NCI-H1930 (cell line): ENCODE results near the gene PLXNB1.

Source experiments
- DNase-seq, 2 experiments: peaks; one replicate each; lab custom pipeline; 2025; lab: John Stamatoyannopoulos, UW

The PLXNB1 gene

GRCh38 chr3:48370333-48370713, 59.6 kb downstream of the PLXNB1 start:
- no peak for DNase-seq

DNA sequence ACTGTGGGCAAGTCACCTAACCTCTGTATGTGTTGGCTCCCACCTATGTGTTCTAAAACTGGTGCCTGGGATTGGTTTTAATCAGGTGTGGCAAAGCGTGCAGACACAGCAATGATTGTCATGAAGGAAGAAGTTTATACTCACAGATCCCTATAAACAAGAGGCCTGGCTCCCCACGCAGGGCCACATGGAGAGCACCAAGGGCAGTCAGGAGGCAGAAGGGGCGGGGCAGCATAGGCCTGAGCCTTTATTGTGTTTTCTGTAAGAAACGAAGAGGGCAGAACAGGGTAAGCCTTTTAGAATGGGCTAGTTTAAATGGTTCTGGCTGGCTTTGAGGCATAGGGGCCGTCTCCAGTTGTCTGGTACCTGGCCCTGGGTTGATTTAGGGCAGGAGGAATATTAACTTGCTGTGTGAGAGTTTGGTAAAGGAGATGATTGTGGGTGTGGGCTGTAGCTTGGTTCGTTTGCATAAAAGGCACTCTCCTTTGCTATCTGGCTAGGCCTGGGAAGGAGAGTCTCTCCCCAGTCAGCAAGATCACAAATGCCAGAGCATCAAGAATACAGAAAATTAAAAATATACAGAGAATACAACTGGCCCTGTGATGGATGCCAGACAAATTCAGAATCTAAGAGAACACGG, 60.1 kb downstream of the PLXNB1 start:
- DNase-seq: no peak

DNA sequence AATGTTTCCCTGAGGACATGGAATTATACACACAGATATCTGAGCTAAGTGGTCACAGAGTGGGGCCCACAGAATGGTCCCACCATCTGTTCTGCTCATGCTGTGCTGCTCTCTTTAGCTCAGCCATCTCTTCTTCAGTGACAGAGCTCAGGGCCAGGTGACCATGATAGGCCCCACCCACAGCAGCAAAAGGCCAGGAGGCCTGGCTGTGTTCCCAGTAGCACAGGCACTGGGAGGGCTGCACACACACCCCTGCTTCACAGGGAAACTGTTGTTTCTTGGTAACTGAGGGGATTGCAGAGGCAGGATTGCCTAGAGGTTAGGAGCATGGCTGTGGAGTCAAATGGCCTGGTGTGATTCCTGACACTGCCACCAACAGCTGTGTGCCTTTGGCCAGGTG, 62.7 kb downstream of the PLXNB1 start:
- no peak for DNase-seq

- DNase-seq: no peak
Observed at GRCh38 chr3:48364840-48365239, 65.0 kb downstream of the PLXNB1 start.

DNA sequence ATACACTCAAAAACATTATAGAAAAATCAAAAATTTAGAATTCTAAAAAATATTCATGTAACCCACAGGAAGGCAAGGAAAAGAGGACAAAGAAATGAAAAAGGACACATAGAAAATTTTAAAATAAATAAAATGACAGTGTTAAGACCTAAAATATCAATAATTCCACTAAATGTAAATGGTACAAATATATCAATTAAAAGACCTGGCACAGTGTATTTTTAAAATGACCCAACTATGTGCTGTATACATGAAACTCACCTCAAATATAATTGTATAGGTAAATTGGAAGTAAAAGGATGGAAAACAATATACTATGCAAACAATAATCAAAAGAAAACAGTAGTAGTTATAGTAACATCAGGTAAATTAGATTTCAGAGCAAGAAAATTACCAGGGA, 68.0 kb downstream of the PLXNB1 start:
- no peak for DNase-seq

GRCh38 chr3:48356419-48356818, 73.5 kb downstream of the PLXNB1 start:
- DNase-seq: no peak

GRCh38 chr3:48353987-48354386, 75.9 kb downstream of the PLXNB1 start:
- DNase-seq: no peak
